Effector memory CD4-positive, alpha-beta T cell (primary cell): Measurements from ENCODE around the gene RASD1.
"Not testable (repeated sequence)": the region's sequence is repeated elsewhere in the genome, so short reads cannot be mapped to it uniquely, and the experiment has no call there.

ENCODE experiments used
- DNase-seq, 3 donors: peaks; one replicate each; pipeline ENCODE4 v3.0.0-alpha.2; 2020
- H3K27ac ChIP-seq: 2 replicates; pipeline ENCODE4 v1.7.0; 2013; ENCODE audit warnings: mild to moderate bottlenecking, low read length, moderate library complexity; ENCODE audit not compliant: insufficient read depth, poor library complexity, severe bottlenecking
- H3K27me3 ChIP-seq: replicated peaks from 2 replicates; pipeline ENCODE4 v1.7.0; 2013; ENCODE audit warnings: mild to moderate bottlenecking, low read length; ENCODE audit not compliant: insufficient read depth, control insufficient read depth, poor library complexity, severe bottlenecking
- H3K36me3 ChIP-seq: 2 replicates; pipeline ENCODE4 v1.7.0; 2013; ENCODE audit warnings: mild to moderate bottlenecking, low read length, moderate library complexity; ENCODE audit not compliant: control insufficient read depth, insufficient read depth
- H3K4me1 ChIP-seq: 2 replicates; pipeline ENCODE4 v1.7.0; 2013; ENCODE audit warnings: low read length, mild to moderate bottlenecking; ENCODE audit not compliant: control insufficient read depth, insufficient read depth, poor library complexity, severe bottlenecking
- H3K4me3 ChIP-seq: 2 replicates; pipeline ENCODE4 v1.7.0; 2013; ENCODE audit warnings: low read length, low read depth, mild to moderate bottlenecking; ENCODE audit not compliant: insufficient read depth, poor library complexity, severe bottlenecking
- H3K9me3 ChIP-seq: 2 replicates; pipeline ENCODE4 v1.7.0; 2013; ENCODE audit warnings: mild to moderate bottlenecking, low read length, moderate library complexity; ENCODE audit not compliant: control insufficient read depth

The RASD1 gene

GRCh38 chr17:17486416-17486815 is 9.8 kb downstream of the RASD1 start:
- H3K27me3 ChIP-seq, H3K4me3 ChIP-seq, H3K9me3 ChIP-seq, DNase-seq, H3K27ac ChIP-seq, H3K4me1 ChIP-seq: not testable (repeated sequence)
- H3K36me3 ChIP-seq = peaks cover 19% of the 10 kb centered on the region

GRCh38 chr17:17485420-17485819 is 10.8 kb downstream of the RASD1 start:
- H3K27me3 ChIP-seq = no peaks in the 10 kb centered on the region
- peaks cover 2% of the 10 kb centered on the region for H3K4me1 ChIP-seq
- no peaks in the 10 kb centered on the region for H3K9me3 ChIP-seq
- H3K27ac ChIP-seq = no peak overlapping the region
- H3K4me3 ChIP-seq = no peak overlapping the region
- DNase-seq = no peak
- peaks cover 11% of the 10 kb centered on the region for H3K36me3 ChIP-seq

- Histone ChIP-seq H3K27ac (no peak overlapping the region), H3K4me3 (no peak overlapping the region), H3K36me3 (peaks cover 11% of the 10 kb centered on the region), H3K9me3 (no peaks in the 10 kb centered on the region), H3K4me1 (peaks cover 5% of the 10 kb centered on the region), H3K27me3 (no peaks in the 10 kb centered on the region)
- DNase-seq = no peak
These were observed 11.7 kb downstream of the RASD1 start for GRCh38 chr17:17484451-17484899.

GRCh38 chr17:17481860-17482259 is 14.3 kb downstream of the RASD1 start:
- no peaks in the 10 kb centered on the region for H3K27me3 ChIP-seq
- H3K27ac ChIP-seq = no peak overlapping the region
- no peak for DNase-seq
- no peak overlapping the region for H3K4me3 ChIP-seq
- peaks cover 17% of the 10 kb centered on the region for H3K4me1 ChIP-seq
- H3K9me3 ChIP-seq = no peaks in the 10 kb centered on the region
- peaks cover 4% of the 10 kb centered on the region for H3K36me3 ChIP-seq

- H3K9me3 ChIP-seq = no peaks in the 10 kb centered on the region
These were observed 15.5 kb downstream of the RASD1 start for GRCh38 chr17:17480593-17481148.

GRCh38 chr17:17479209-17479608 is 17.0 kb downstream of the RASD1 start:
- no peaks in the 10 kb centered on the region for H3K9me3 ChIP-seq
- peaks cover 17% of the 10 kb centered on the region for H3K4me1 ChIP-seq
- no peak for DNase-seq
- no peak overlapping the region for H3K4me3 ChIP-seq
- H3K27me3 ChIP-seq = no peaks in the 10 kb centered on the region
- H3K36me3 ChIP-seq = peaks cover 4% of the 10 kb centered on the region
- no peak overlapping the region for H3K27ac ChIP-seq

More at GRCh38 chr17:17480593-17481148, 15.5 kb downstream of the RASD1 start:
- H3K27ac ChIP-seq = no peak overlapping the region
- peaks cover 17% of the 10 kb centered on the region for H3K4me1 ChIP-seq
- no peak for DNase-seq
- H3K4me3 ChIP-seq = no peak overlapping the region
- no peaks in the 10 kb centered on the region for H3K27me3 ChIP-seq
- peaks cover 4% of the 10 kb centered on the region for H3K36me3 ChIP-seq

- Histone ChIP-seq H3K4me1 (peaks cover 17% of the 10 kb centered on the region), H3K27me3 (peaks cover 4% of the 10 kb centered on the region), H3K9me3 (no peaks in the 10 kb centered on the region), H3K27ac (peak within 1 kb of the TSS; percentile 87), H3K36me3 (peaks cover 4% of the 10 kb centered on the region), H3K4me3 (peak within 1 kb of the TSS; percentile 92)
- DNase-seq = peak; percentile 85 to 93 (median 92)
These were observed 19.2 kb downstream of the RASD1 start, which contains the start of gene MED9 for GRCh38 chr17:17476865-17477467. TSS of gene MED9 (plus strand) at chr17:17477000. CDS start at chr17:17477042, 42 bp downstream.

- Histone ChIP-seq H3K4me3 (no peak overlapping the region), H3K4me1 (peaks cover 13% of the 10 kb centered on the region), H3K27ac (no peak overlapping the region), H3K27me3 (peaks cover 4% of the 10 kb centered on the region), H3K9me3 (no peaks in the 10 kb centered on the region), H3K36me3 (peaks cover 4% of the 10 kb centered on the region)
- DNase-seq = no peak
These were observed 21.9 kb downstream of the RASD1 start for GRCh38 chr17:17474341-17474740.

- Histone ChIP-seq H3K27ac (no peak overlapping the region), H3K27me3 (peaks cover 4% of the 10 kb centered on the region), H3K4me1 (peaks cover 4% of the 10 kb centered on the region), H3K4me3 (no peak overlapping the region), H3K9me3 (no peaks in the 10 kb centered on the region), H3K36me3 (no peaks in the 10 kb centered on the region)
- no peak for DNase-seq
These were observed 23.8 kb downstream of the RASD1 start for GRCh38 chr17:17472333-17472920.

- Histone ChIP-seq H3K9me3 (no peaks in the 10 kb centered on the region), H3K36me3 (no peaks in the 10 kb centered on the region), H3K27ac (no peak overlapping the region), H3K4me3 (no peak overlapping the region), H3K4me1 (no peaks in the 10 kb centered on the region), H3K27me3 (peaks cover 4% of the 10 kb centered on the region)
- DNase-seq = no peak
These were observed 26.2 kb downstream of the RASD1 start for GRCh38 chr17:17469996-17470395.
